ENCODE results near the gene ATP1A1.

GRCh38 chr1:116351914-116352313 is 21.1 kb upstream of the ATP1A1 start:
- TF ChIP-seq, protein P1, sequence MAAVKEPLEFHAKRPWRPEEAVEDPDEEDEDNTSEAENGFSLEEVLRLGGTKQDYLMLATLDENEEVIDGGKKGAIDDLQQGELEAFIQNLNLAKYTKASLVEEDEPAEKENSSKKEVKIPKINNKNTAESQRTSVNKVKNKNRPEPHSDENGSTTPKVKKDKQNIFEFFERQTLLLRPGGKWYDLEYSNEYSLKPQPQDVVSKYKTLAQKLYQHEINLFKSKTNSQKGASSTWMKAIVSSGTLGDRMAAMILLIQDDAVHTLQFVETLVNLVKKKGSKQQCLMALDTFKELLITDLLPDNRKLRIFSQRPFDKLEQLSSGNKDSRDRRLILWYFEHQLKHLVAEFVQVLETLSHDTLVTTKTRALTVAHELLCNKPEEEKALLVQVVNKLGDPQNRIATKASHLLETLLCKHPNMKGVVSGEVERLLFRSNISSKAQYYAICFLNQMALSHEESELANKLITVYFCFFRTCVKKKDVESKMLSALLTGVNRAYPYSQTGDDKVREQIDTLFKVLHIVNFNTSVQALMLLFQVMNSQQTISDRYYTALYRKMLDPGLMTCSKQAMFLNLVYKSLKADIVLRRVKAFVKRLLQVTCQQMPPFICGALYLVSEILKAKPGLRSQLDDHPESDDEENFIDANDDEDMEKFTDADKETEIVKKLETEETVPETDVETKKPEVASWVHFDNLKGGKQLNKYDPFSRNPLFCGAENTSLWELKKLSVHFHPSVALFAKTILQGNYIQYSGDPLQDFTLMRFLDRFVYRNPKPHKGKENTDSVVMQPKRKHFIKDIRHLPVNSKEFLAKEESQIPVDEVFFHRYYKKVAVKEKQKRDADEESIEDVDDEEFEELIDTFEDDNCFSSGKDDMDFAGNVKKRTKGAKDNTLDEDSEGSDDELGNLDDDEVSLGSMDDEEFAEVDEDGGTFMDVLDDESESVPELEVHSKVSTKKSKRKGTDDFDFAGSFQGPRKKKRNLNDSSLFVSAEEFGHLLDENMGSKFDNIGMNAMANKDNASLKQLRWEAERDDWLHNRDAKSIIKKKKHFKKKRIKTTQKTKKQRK (IDR thresholded peaks at IDR 0.05; ENCODE audit: borderline replicate concordance, low read depth, low read length), result no peak
- TF ChIP-seq REST (IDR thresholded peaks at IDR 0.05; ENCODE audit: borderline replicate concordance) (no peak), REST (CRISPR knock-in tag; IDR thresholded peaks at IDR 0.05; ENCODE audit: low read depth) (no peak), E2F3 (CRISPR knock-in tag; IDR thresholded peaks at IDR 0.05) (no peak), ZSCAN29 (IDR thresholded peaks at IDR 0.05) (no peak), CTCF (IDR thresholded peaks at IDR 0.05 in 2 of 3, conservative IDR thresholded peaks at IDR 0.05 in 1 of 3; ENCODE audit: insufficient read depth in 2 of 3, low read depth in 1 of 3, low read length in 3 of 3) (no peak), ATF3 (IDR thresholded peaks at IDR 0.05) (no peak), ATF3 (CRISPR knock-in tag; conservative IDR thresholded peaks at IDR 0.05) (no peak), HCFC1 (IDR thresholded peaks at IDR 0.05; ENCODE audit: low read depth, low read length) (no peak), JUNB (CRISPR knock-in tag; conservative IDR thresholded peaks at IDR 0.05) (no peak), NR3C1 (CRISPR knock-in tag; IDR thresholded peaks at IDR 0.05) (no peak), RFX1 (IDR thresholded peaks at IDR 0.05) (no peak), SRSF1 (IDR thresholded peaks at IDR 0.05; ENCODE audit: low read depth, low read length) (no peak)
- TF ChIP-seq, protein P2, sequence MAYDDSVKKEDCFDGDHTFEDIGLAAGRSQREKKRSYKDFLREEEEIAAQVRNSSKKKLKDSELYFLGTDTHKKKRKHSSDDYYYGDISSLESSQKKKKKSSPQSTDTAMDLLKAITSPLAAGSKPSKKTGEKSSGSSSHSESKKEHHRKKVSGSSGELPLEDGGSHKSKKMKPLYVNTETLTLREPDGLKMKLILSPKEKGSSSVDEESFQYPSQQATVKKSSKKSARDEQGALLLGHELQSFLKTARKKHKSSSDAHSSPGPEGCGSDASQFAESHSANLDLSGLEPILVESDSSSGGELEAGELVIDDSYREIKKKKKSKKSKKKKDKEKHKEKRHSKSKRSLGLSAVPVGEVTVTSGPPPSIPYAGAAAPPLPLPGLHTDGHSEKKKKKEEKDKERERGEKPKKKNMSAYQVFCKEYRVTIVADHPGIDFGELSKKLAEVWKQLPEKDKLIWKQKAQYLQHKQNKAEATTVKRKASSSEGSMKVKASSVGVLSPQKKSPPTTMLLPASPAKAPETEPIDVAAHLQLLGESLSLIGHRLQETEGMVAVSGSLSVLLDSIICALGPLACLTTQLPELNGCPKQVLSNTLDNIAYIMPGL (CRISPR knock-in tag; IDR thresholded peaks at IDR 0.05), result no peak
- TF ChIP-seq, protein P3, sequence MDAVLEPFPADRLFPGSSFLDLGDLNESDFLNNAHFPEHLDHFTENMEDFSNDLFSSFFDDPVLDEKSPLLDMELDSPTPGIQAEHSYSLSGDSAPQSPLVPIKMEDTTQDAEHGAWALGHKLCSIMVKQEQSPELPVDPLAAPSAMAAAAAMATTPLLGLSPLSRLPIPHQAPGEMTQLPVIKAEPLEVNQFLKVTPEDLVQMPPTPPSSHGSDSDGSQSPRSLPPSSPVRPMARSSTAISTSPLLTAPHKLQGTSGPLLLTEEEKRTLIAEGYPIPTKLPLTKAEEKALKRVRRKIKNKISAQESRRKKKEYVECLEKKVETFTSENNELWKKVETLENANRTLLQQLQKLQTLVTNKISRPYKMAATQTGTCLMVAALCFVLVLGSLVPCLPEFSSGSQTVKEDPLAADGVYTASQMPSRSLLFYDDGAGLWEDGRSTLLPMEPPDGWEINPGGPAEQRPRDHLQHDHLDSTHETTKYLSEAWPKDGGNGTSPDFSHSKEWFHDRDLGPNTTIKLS (IDR thresholded peaks at IDR 0.05; ENCODE audit: borderline replicate concordance, low read depth), result no peak
- TF ChIP-seq, protein P4, sequence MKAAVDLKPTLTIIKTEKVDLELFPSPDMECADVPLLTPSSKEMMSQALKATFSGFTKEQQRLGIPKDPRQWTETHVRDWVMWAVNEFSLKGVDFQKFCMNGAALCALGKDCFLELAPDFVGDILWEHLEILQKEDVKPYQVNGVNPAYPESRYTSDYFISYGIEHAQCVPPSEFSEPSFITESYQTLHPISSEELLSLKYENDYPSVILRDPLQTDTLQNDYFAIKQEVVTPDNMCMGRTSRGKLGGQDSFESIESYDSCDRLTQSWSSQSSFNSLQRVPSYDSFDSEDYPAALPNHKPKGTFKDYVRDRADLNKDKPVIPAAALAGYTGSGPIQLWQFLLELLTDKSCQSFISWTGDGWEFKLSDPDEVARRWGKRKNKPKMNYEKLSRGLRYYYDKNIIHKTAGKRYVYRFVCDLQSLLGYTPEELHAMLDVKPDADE (conservative IDR thresholded peaks at IDR 0.05; ENCODE audit: control insufficient read depth, low read depth, low read length), result no peak
